Activated T-cell treated with anti-CD3 and anti-CD28 coated beads, Interleukin-2, amount 50 U/mL, for 1 hour (primary cell): ENCODE measurements around the gene RRP9.

Experiments
- DNase-seq: peaks from one replicate; pipeline ENCODE4 v3.0.0-alpha.2; 2020

The RRP9 gene

GRCh38 chr3:51896607-51897305 is 44.9 kb downstream of the RRP9 start:
- DNase-seq, result no peak

GRCh38 chr3:51894939-51895338 is 46.8 kb downstream of the RRP9 start:
- DNase-seq, result no peak

GRCh38 chr3:51894391-51894790 is 47.3 kb downstream of the RRP9 start:
- DNase-seq, result no peak

- no peak for DNase-seq
Measured at GRCh38 chr3:51891242-51892039, 50.3 kb downstream of the RRP9 start.

- no peak for DNase-seq
Measured at GRCh38 chr3:51888463-51889105, 53.1 kb downstream of the RRP9 start.

- no peak for DNase-seq
Measured at GRCh38 chr3:51887620-51888019, 54.1 kb downstream of the RRP9 start.

- no peak for DNase-seq
Measured at GRCh38 chr3:51886447-51886846, 55.3 kb downstream of the RRP9 start.
